ENCODE data around the gene PITX1.
"Not testable (repeated sequence)": the region's sequence is repeated elsewhere in the genome, so short reads cannot be mapped to it uniquely, and the experiment has no call there.

PITX1 gene

DNA sequence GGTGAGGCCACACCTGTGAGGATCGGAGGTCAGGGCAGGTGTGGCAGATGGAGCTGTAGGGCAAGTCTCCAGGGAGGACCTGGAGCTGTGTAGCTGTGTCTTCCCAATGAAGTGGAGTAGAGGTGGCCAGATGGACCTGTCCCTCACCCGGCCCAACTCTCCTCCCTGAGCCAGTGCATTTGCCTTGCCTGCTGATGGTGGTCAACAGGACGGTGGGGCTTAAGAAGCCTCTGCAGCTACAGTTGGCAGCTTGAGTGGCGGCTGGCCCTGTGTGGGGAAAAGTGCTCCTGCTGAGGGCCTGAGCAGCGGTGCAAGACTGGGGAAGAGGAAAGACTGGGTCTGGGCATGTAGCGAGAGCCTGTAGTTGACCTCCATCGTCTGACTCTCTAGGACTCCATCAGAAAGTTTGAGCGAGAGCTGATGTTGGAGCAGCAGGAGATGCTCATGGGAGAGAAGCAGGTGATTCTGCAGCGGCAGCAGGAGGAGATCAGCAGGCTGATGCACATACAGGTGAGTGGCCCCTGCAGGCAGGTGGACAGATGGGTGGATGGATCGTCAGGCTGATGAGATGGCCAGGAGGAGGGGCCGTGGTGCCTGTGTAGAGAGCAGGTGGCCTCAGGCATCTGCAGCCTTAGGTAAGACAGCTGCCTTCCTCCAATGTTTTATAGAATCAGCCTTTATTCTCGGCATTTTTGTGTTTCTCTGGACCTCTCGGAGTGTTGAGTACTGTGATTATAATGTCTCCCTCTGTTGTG is 24.9 kb downstream of the PITX1 start:
- no peak for DNase-seq

DNA sequence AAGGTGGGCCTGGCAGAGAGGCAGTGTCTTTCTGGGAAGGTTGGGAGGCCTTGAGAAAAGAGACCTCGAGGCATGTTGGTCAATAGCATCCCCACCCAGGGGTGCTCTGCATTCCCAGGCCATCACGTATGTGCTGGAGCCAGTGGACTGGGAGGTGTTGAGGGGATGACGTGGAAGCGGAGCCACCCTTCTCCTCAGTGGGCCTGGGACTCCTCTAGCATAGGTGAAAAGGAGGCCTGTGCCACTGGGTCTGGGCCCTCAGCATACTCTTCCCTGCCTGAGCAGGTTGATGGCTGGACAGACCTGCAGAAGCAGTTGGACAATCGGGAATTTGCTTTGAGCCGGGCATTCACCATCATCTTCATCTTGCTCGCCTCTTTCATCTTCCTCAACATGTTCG is 25.5 kb downstream of the PITX1 start:
- no peak for DNase-seq

DNA sequence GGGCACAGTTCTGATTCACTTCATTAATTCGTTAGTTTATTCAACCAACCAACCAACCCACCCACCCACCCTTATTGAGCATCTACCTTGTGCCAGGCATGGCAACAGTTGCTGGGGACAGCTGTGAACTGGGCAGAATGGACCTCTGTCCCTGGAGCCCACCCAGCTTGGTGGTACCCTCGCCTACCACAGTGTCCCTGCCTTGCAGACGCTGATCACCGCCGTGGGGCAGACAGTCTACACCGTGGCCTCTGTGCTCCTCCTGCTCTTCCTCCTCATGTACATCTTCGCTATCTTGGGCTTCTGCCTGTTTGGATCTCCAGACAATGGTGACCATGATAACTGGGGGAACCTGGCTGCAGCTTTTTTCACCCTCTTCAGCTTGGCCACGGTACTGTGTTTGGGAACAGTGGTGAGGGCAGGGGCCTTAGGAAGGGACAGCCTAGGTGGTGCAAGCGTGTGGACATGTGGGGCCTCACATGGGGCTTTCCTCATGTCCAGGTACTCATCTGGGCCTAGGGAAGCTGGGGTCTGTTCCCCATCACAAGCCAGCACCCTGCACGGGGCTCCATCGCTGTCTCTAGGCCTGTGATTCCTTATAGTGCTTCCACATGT is 26.2 kb downstream of the PITX1 start:
- no peak for DNase-seq

GRCh38 chr5:135007305-135007704 is 26.7 kb downstream of the PITX1 start:
- no peak for DNase-seq

GRCh38 chr5:135005076-135005475 is 29.0 kb downstream of the PITX1 start:
- DNase-seq, result no peak

- no peak for DNase-seq
Observed at GRCh38 chr5:135004376-135004775, 29.7 kb downstream of the PITX1 start.

GRCh38 chr5:134998068-134998467 is 36.0 kb downstream of the PITX1 start:
- DNase-seq, result not testable (repeated sequence)

DNA sequence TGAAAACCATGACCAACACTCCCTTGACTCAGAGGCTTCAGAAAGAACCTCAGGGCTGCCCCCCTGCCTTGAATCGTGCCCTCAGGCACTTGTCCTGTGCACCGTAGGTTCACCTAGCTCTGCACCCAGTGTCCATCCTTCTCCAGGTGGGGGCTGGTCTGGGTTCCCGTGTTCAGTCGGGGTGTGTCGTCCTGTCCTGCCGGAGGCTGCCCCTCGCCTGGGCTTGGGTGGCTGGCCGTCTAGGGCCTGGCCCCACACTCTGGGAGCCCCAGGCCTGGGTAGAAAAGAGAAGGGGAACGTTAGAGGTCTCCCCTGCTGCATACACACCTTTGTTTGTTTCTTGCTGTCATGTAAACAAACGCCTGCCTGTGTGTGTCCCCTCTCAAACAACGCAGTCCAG is 37.0 kb downstream of the PITX1 start:
- DNase-seq, result no peak

DNA sequence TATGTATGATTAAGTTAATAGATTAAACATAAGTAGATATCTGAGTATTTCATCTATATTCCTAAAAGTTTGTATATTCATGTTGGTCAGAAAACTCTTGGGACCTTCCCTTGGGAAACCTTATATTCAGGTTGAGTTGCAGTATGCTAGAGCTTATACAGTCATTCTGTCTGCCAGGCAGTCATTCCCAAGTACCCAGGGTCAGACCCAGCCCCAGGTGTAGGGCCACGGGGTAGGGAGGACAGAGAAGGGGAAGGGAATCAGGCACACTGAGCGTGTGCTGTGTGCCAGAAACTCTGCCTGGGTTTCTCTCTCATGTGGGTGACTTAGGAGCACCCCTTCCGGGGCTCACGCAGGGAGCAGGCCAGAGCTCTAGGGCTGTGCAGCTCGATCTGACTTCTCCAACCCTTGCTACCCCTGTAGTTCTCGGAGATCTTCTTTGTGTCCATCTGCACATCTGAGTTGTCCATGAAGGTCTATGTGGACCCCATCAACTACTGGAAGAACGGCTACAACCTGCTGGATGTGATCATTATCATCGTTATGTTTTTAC is 38.1 kb downstream of the PITX1 start:
- DNase-seq, result no peak

- no peak for DNase-seq
Observed at GRCh38 chr5:134994560-134995156, 39.4 kb downstream of the PITX1 start.

- DNase-seq, result no peak
Observed at GRCh38 chr5:134993161-134993560, 40.9 kb downstream of the PITX1 start.

- no peak for DNase-seq
Observed at GRCh38 chr5:134992148-134992547, 41.9 kb downstream of the PITX1 start.

- DNase-seq, result not testable (repeated sequence)
Observed at GRCh38 chr5:134990183-134990582, 43.8 kb downstream of the PITX1 start.

DNA sequence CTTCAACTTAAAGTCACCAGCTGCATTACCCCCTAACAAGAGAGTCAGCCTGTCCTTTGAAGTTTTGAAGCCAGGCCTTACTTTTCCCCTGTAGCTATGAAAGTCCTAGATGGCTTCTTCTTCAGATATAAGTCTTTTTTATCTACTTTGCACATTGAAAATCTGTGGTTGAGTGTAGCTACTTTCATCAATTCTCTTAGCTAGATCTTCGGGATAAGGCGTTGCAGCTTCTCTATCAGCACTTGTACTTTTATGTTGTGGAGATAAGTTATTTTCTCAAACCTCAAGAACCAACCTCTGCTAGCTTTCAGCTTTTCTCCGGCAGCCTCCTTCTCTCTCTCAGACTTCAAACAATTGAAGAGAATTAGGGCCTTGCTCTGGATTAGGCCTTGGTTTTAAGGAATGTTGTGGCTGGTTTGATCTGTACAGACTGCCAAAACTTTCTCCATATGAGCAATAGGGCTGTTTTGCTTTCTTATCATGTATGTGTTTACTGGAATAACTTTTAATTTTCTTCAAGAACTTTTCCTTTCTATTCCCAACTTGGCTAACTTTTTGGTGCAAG is 44.7 kb downstream of the PITX1 start:
- no peak for DNase-seq

DNA sequence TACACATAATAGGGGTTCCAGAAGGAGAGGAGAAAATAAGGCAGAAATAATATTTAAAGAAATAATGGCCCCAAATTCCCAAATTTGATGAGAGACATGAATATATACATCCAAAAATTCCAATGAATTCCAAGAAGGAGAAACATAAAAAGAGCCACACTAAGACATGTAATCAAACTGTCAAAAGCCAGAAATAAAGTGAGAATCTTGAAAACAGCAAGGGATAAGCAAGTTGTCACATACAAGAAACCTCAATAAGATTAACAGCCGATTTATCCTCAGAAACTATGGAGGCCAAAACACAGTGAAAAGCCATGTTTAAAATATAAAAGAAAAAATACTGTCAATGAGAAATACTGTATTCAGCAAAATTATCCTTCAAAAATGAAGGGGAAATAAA is 51.8 kb downstream of the PITX1 start:
- no peak for DNase-seq

GRCh38 chr5:134979416-134979815 is 54.6 kb downstream of the PITX1 start:
- no peak for DNase-seq
